ENCODE measurements around the gene PLEKHA6. TPM values are rescaled to one million over a fixed set of nuclear protein-coding genes. Genes with fewer than 3 reads are reported as not detected.

The PLEKHA6 gene
- total RNA-seq, 2 donors from 2014 or later, result 24.5 to 49.3 TPM

DNA sequence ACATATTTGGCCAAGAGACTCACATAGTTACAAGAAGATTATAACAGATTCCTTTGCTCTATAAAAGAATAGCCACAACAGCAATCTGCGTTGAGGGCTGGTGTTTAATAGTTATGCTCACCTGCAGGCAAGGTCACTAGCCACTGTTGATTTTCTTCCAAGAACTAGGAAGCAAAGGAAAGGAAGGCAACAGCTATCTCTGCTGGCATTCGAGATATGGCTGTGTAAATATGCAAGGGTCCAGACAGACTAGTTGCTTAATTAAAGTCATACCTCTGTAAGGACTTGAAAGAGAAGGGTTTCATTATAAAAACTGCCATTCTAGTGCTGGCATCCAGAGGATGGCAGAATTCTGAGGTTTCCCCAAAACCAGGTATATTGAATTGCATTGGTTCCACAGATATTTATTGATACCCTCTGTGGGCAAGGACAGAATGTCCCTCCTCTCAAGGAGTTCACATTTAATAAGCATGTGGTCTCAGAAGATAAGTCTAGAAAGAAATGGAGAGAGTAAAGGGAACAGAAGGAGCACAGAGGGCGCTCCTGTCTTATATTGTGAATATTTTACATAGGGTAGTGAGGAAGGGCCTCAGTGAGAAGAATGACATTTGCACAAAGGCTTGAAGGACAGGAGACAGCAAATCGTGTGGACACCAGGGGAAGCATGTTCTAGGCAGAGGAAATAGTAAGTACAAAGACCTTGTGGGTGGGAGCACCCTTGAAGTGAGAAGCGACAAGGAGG lies 23.6 kb upstream of the PLEKHA6 start:
- Histone ChIP-seq H3K27ac (no peak overlapping the region), H3K9me3 (no peaks in the 10 kb centered on the region), H3K36me3 (no peaks in the 10 kb centered on the region), H3K27me3 (replicated peaks; ENCODE audit: insufficient read depth) (no peaks in the 10 kb centered on the region), H3K4me3 (no peak overlapping the region), H3K4me1 (replicated peaks) (peaks cover 2% of the 10 kb centered on the region)
- intact Hi-C loops (cut with DNase I), result no loop called here
- WGBS, result 73% methylated on average over 5 of the region's 5 CpGs
- DNase-seq (ENCODE audit: low spot score), result no peak
- no peak for TF ChIP-seq POLR2AphosphoS5 (IDR thresholded peaks at IDR 0.05)
- TF ChIP-seq, protein P1, sequence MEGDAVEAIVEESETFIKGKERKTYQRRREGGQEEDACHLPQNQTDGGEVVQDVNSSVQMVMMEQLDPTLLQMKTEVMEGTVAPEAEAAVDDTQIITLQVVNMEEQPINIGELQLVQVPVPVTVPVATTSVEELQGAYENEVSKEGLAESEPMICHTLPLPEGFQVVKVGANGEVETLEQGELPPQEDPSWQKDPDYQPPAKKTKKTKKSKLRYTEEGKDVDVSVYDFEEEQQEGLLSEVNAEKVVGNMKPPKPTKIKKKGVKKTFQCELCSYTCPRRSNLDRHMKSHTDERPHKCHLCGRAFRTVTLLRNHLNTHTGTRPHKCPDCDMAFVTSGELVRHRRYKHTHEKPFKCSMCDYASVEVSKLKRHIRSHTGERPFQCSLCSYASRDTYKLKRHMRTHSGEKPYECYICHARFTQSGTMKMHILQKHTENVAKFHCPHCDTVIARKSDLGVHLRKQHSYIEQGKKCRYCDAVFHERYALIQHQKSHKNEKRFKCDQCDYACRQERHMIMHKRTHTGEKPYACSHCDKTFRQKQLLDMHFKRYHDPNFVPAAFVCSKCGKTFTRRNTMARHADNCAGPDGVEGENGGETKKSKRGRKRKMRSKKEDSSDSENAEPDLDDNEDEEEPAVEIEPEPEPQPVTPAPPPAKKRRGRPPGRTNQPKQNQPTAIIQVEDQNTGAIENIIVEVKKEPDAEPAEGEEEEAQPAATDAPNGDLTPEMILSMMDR (IDR thresholded peaks at IDR 0.05), result no peak
- TF ChIP-seq POLR2A (IDR thresholded peaks at IDR 0.05), result no peak

DNA sequence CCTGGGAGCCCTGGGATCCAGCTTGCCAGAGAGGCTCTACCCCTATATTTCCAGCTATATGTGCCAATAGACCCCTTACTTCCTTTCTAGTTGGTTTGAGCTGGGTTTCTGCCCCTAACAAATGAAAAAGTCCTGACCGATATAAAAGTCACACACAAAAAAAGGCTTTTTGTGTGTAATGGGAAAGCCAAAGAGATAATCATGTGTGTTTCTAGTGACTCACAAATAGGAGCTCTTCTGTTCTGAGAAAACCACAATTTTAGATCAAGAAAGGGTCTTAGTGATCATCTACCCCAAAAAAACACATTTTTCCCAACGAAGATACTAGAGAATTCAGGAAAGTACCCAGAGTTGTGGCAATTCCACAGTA lies 23.0 kb upstream of the PLEKHA6 start:
- no peaks in the 10 kb centered on the region for H3K27me3 ChIP-seq (replicated peaks; ENCODE audit: insufficient read depth)
- H3K4me3 ChIP-seq, result no peak overlapping the region
- intact Hi-C loops (cut with DNase I), result no loop called here
- TF ChIP-seq, protein P1 (IDR thresholded peaks at IDR 0.05), result no peak
- no peak for TF ChIP-seq POLR2A (IDR thresholded peaks at IDR 0.05)
- no peak for TF ChIP-seq POLR2AphosphoS5 (IDR thresholded peaks at IDR 0.05)
- DNase-seq (ENCODE audit: low spot score), result no peak
- H3K9me3 ChIP-seq, result no peaks in the 10 kb centered on the region
- H3K36me3 ChIP-seq, result no peaks in the 10 kb centered on the region
- 48% methylated on average over 2 of the region's 2 CpGs for WGBS
- no peak overlapping the region for H3K27ac ChIP-seq
- peaks cover 4% of the 10 kb centered on the region for H3K4me1 ChIP-seq (replicated peaks)

DNA sequence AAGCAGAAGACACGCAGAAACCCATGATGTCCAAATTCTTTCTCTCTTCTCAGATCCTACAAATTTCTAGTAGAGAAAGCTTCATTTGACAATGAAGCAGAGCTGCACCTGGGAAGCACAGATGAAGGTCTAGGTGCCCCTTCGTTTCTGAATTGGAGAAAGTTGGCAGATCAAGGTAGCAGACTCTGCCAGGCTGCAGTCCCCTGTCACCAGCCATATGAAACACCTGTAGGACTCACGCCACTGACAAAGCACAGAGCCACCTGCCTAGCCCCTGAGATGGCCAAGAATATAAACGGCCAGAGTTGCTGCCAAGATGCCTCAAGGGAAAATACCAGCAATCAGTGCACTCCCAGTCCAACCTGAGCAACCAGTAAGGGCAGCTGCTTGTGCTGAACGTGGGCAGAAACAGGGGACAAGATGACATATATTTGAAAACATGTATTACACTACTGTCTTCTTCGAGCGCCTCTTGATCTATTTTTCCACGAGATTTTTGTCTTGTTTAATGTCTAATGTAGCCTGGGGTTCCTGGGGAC lies 20.6 kb upstream of the PLEKHA6 start:
- Histone ChIP-seq H3K4me1 (replicated peaks) (peaks cover 4% of the 10 kb centered on the region), H3K4me3 (no peak overlapping the region), H3K27ac (peak overlapping the region; percentile 43 to 72), H3K36me3 (no peaks in the 10 kb centered on the region), H3K27me3 (replicated peaks; ENCODE audit: insufficient read depth) (no peaks in the 10 kb centered on the region), H3K9me3 (no peaks in the 10 kb centered on the region)
- intact Hi-C loops (cut with DNase I), result no loop called here
- peak; percentile 91 for DNase-seq (ENCODE audit: low spot score)
- TF ChIP-seq, protein P1 (IDR thresholded peaks at IDR 0.05), result no peak
- TF ChIP-seq POLR2AphosphoS5 (IDR thresholded peaks at IDR 0.05) (peak; percentile 90), POLR2A (IDR thresholded peaks at IDR 0.05) (no peak)
- 39% methylated on average over 8 of the region's 8 CpGs for WGBS

DNA sequence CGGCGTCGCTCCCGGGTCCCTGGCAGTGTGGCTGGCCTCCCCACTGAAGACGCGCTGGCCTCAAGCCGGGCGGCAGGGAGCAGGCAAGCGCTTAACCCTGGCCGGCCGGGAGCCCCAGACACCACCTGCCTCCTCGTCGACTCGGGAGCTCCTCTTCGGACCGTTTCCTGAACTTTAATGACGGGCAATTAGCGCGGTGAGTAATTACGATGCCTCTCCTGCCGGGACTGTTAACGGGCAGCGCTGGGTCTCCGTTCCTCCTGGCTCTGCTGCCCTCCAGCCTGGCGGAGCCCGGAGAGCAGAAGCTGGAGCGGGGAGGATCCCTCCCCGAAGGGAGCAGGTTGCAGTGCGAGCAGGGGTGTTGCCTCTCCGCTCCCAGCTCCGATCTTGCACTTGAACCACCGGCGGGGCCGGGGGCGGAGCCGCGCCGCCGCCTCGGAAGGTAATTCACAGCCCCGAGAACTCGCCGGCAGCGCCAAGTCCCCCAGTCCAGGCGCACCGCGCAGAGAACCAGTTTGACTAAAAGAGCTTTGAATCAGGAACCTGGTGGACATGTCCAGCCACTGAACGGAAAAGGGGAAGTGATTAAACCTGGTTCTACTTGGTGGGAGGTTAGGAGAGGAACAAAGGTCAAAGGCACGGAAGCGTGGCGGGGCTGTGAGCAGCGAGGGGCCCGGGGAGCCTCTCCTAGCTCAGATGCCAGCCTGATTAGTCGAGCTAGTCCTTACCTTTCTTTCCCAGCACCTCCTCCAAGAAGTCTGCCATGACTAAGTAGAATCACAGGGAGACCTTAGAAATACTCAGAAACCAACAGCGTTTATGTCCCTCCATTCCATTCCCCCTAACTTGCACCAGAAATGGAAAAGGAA lies 18.3 kb upstream of the PLEKHA6 start:
- peaks cover 4% of the 10 kb centered on the region for H3K4me1 ChIP-seq (replicated peaks)
- 3% methylated on average over 35 of the region's 55 CpGs for WGBS
- H3K27me3 ChIP-seq (replicated peaks; ENCODE audit: insufficient read depth), result no peaks in the 10 kb centered on the region
- H3K9me3 ChIP-seq, result no peaks in the 10 kb centered on the region
- TF ChIP-seq, protein P1 (IDR thresholded peaks at IDR 0.05), result peak in 1 of 4 experiments; percentile 5
- TF ChIP-seq POLR2AphosphoS5 (IDR thresholded peaks at IDR 0.05), result peak; percentile 13
- TF ChIP-seq POLR2A (IDR thresholded peaks at IDR 0.05), result peak; percentile 41
- intact Hi-C loops (cut with DNase I), result no loop called here
- peak overlapping the region; percentile 63 to 72 for H3K27ac ChIP-seq
- peak overlapping the region; percentile 42 to 48 for H3K4me3 ChIP-seq
- peak; percentile 48 for DNase-seq (ENCODE audit: low spot score)
- H3K36me3 ChIP-seq, result no peaks in the 10 kb centered on the region

Data from prostate gland (tissue), 2 donors.